ENCODE data around the gene ZXDC. TPM values are rescaled to one million over a fixed set of nuclear protein-coding genes. Genes with fewer than 3 reads are reported as not detected.

ZXDC gene
- total RNA-seq, 4 donors from 2014 or later, result 16.0 to 34.5 (median 27.3) TPM

DNA sequence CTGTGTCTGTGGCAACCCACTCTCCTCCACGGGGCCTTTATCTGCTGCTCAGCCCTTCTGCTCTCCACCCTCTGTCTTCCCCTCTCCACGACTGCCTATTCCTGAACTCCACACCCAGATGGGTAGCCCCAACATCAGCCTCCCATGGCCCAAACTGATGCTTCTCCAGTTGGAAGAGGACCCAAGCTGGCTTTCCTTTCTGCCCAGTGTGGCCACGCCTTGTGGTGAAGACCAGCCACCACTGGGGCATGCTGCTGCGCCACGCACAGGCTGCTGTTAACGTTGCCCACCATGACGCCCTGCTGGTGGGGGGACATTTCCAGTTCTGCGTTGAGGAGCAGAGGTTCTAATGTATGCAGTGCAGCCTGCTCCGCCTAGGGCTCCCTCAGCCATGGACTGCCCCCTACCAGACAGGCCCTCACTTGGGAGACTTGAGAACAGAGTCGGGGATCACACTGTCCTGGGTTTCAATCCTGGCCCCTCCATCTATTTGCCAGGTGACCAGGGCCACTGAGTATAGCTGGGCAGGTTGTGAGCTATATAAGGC lies 54.0 kb downstream of the ZXDC start:
- Histone ChIP-seq H3K36me3 (no peaks in the 10 kb centered on the region), H3K4me3 (no peak overlapping the region), H3K9me3 (peaks cover 0 to 8% (median 5%) of the 10 kb centered on the region in 3 donors), H3K27me3 (peaks cover 0 to 33% (median 0%) of the 10 kb centered on the region in 4 donors), H3K27ac (no peak overlapping the region), H3K4me1 (no peaks in the 10 kb centered on the region)
- intact Hi-C loops (cut with DNase I), result no loop called here
- no peak for TF ChIP-seq POLR2A (IDR thresholded peaks at IDR 0.05)
- TF ChIP-seq, protein P1, sequence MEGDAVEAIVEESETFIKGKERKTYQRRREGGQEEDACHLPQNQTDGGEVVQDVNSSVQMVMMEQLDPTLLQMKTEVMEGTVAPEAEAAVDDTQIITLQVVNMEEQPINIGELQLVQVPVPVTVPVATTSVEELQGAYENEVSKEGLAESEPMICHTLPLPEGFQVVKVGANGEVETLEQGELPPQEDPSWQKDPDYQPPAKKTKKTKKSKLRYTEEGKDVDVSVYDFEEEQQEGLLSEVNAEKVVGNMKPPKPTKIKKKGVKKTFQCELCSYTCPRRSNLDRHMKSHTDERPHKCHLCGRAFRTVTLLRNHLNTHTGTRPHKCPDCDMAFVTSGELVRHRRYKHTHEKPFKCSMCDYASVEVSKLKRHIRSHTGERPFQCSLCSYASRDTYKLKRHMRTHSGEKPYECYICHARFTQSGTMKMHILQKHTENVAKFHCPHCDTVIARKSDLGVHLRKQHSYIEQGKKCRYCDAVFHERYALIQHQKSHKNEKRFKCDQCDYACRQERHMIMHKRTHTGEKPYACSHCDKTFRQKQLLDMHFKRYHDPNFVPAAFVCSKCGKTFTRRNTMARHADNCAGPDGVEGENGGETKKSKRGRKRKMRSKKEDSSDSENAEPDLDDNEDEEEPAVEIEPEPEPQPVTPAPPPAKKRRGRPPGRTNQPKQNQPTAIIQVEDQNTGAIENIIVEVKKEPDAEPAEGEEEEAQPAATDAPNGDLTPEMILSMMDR (IDR thresholded peaks at IDR 0.05), result no peak
- no peak for DNase-seq
- WGBS, 2 donors, result 73 to 77% methylated on average over 5 to 8 of the region's 10 CpGs

DNA sequence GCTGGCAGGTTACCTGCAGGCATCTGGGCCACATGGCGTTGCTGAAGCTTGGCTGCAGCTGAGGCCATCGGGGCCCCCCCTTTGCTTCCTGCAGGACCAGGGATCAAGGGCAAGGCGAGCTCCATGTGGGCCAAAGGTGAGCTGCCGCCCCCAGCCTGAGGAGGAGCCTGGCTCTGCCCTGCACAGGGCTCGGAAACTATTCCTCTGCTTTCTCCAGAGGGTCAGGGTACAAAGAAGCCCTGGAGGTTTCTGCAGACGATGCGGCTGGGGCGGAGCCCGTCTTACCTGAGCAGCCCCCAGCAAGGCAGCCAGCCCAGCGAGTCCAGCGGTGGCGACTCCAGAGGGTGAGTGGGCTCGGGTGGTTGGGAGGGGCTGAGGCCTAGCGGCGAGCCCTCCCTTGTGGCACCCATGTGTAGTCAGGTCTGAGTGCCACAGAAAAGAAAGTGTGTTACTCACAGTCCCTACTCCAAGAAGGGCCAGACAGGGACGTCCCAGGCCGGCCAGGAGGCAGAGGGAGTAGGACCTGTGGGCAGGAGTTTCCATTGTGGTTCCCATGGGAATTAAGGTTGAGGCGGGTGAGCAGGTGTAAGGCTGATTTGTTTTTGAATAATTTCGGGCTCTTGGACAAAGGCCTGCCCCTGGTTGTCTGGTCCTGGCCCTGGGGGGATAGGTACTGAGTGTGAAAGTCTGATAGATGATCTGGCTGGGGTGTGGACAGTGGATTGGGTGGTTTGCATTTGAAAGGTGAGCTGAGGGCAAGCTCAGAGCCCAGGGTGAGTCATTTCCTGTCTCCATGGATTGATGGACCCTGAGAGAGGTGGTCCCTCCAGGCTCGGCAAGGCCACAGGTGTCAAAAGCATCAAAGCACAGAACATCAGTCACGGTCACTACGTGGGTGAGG lies 55.6 kb downstream of the ZXDC start:
- no peaks in the 10 kb centered on the region for H3K36me3 ChIP-seq
- no peak overlapping the region for H3K27ac ChIP-seq
- H3K27me3 ChIP-seq, result peaks cover 0 to 48% (median 7%) of the 10 kb centered on the region in 4 donors
- TF ChIP-seq POLR2A (IDR thresholded peaks at IDR 0.05), result no peak
- TF ChIP-seq, protein P1 (IDR thresholded peaks at IDR 0.05), result no peak
- H3K4me1 ChIP-seq, result no peaks in the 10 kb centered on the region
- WGBS, 2 donors, result 57 to 73% methylated on average over 10 to 14 of the region's 22 CpGs
- H3K9me3 ChIP-seq, result no peaks in the 10 kb centered on the region
- DNase-seq, result no peak
- no peak overlapping the region for H3K4me3 ChIP-seq
- intact Hi-C loops (cut with DNase I), result no loop called here

DNA sequence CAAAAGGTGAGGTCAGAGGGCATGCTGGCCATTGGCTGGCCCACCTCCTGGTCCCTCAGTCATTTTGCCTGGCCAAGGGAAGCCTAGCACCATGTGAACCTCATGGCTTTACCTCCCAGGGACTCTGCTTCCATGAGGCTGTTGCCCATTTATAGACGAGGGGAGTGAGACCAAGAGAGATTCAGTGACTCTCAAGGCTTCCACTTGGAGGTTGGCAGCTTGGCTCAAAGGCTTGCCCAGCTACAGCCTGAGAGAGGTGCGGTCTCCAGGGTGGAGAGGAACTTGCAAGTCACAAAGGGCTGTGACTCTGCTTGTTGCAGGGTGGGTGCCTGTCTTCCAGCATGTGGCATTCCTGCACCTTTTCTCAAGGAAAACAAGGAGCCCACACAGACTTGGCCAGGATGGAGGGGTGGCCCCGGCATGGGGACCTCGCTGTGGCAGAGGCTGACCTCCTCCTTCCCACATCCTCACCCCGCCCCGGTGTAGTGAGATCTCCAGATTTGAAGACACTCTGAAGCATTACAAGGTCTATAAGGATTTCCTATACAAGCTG lies 56.5 kb downstream of the ZXDC start:
- TF ChIP-seq POLR2A (IDR thresholded peaks at IDR 0.05), result no peak
- TF ChIP-seq, protein P1 (IDR thresholded peaks at IDR 0.05), result no peak
- DNase-seq, result no peak

DNA sequence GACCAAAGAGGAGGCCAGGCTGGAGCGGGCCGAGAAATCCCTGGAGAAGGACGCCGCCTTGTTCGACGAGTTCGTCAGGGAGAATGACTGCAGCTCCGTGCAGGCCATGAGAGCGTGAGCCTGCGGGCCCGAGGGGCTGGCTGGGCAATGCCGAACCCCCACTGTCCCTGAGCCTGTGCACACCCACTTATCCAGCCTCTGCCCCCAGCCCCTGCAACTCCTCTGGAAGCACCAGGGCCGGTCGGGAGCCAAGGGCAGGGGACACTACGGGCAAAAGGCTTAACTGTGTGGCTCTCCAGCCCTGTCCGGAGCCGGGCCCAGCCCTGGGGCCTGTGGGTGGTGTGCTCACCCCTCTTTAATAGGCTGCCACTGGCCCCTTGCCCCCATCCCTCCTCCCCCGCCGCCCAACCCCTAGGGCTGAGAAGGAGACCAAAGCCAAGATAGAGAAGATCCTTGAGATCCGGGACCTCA lies 57.0 kb downstream of the ZXDC start:
- H3K27ac ChIP-seq, result no peak overlapping the region
- intact Hi-C loops (cut with DNase I), result no loop called here
- H3K9me3 ChIP-seq, result no peaks in the 10 kb centered on the region
- no peaks in the 10 kb centered on the region for H3K4me1 ChIP-seq
- WGBS, 2 donors, result 75% methylated on average over 14 of the region's 20 CpGs; no CpG with 5 or more reads in 1 of the 2 donors
- TF ChIP-seq POLR2A (IDR thresholded peaks at IDR 0.05), result no peak
- TF ChIP-seq, protein P1 (IDR thresholded peaks at IDR 0.05), result no peak
- DNase-seq, result no peak
- H3K27me3 ChIP-seq, result peaks cover 0 to 63% (median 7%) of the 10 kb centered on the region in 4 donors
- H3K4me3 ChIP-seq, result no peak overlapping the region
- H3K36me3 ChIP-seq, result no peaks in the 10 kb centered on the region

More for the DNA sequence above, 56.5 kb downstream of the ZXDC start:
- intact Hi-C loops (cut with DNase I), result no loop called here
- Histone ChIP-seq H3K4me1 (no peaks in the 10 kb centered on the region), H3K27me3 (peaks cover 0 to 57% (median 7%) of the 10 kb centered on the region in 4 donors), H3K36me3 (no peaks in the 10 kb centered on the region), H3K4me3 (no peak overlapping the region), H3K27ac (no peak overlapping the region), H3K9me3 (no peaks in the 10 kb centered on the region)
- no CpG with 5 or more reads among the region's 6 CpGs for WGBS, 2 donors

All from esophagus squamous epithelium (tissue), 5 donors.